IMR-90 (cell line): ENCODE results near the gene SRPK3. TPM values are rescaled to one million over a fixed set of nuclear protein-coding genes. Genes with fewer than 3 reads are reported as not detected.

Source experiments
- ATAC-seq: fragments of 200-7000 bp; cut with Tn5 transposase; 2 replicates; pipeline ENCODE4 v1.9.1; 2020; ENCODE audit warnings: low read depth, mild to moderate bottlenecking, moderate library complexity
- BruUV-seq: library from RNA; stranded (reverse); fragments of 400-500 nt; replicated peaks from 2 replicates; lab custom pipeline; 2021; lab: Mats Ljungman, UMichigan
- CTCF ChIA-PET: fragments of 300-600 bp; formaldehyde crosslinking; extraction: SDS; loops from one replicate; lab custom pipeline; 2021; ENCODE audit warnings: antibody characterized with exemption; lab: Yijun Ruan, JAX
- POLR2A ChIA-PET: fragments of 300-600 bp; sonication (Branson Sonifier 250); formaldehyde crosslinking; loops from one replicate; lab custom pipeline; 2022; ENCODE audit warnings: antibody characterized with exemption; ENCODE audit not compliant: unreplicated experiment; lab: Charles Lee
- DNase-seq: peaks from one replicate; pipeline ENCODE4 v3.0.0; 2013
- H2AFZ ChIP-seq: replicated peaks from 2 replicates; pipeline ENCODE3; 2013; ENCODE audit warnings: low read length, mild to moderate bottlenecking; ENCODE audit not compliant: poor library complexity
- H2AK5ac ChIP-seq: 2 replicates; pipeline ENCODE4 v1.6.1; 2013; ENCODE audit warnings: low read depth, low read length, inconsistent platforms
- H2AK9ac ChIP-seq: replicated peaks from 2 replicates; pipeline ENCODE3; 2013; ENCODE audit warnings: mild to moderate bottlenecking, low read depth, low read length, moderate library complexity; ENCODE audit not compliant: poor library complexity
- H2BK120ac ChIP-seq: 2 replicates; pipeline ENCODE4 v1.6.1; 2013; ENCODE audit warnings: low read depth, low read length, inconsistent platforms
- H2BK15ac ChIP-seq: 3 replicates; pipeline ENCODE4 v1.6.1; 2013; ENCODE audit warnings: low read depth, low read length, inconsistent platforms
- H2BK20ac ChIP-seq: 2 replicates; pipeline ENCODE4 v1.6.1; 2013; ENCODE audit warnings: low read depth, mild to moderate bottlenecking, inconsistent platforms, low read length, moderate library complexity
- H2BK5ac ChIP-seq: 2 replicates; pipeline ENCODE4 v1.6.1; 2013; ENCODE audit warnings: mild to moderate bottlenecking, low read depth, low read length, inconsistent platforms; ENCODE audit not compliant: poor library complexity, severe bottlenecking
- H3K14ac ChIP-seq: replicated peaks from 2 replicates; pipeline ENCODE4 v1.6.1; 2013; ENCODE audit warnings: low read depth, low read length, inconsistent platforms
- H3K18ac ChIP-seq: 2 replicates; pipeline ENCODE4 v1.6.1; 2013; ENCODE audit warnings: low read depth, low read length, control low read depth
- H3K23ac ChIP-seq: 2 replicates; pipeline ENCODE4 v1.6.1; 2013; ENCODE audit warnings: low read depth, low read length, inconsistent platforms
- H3K27ac ChIP-seq: 2 replicates; pipeline ENCODE4 v1.5.1; 2013; ENCODE audit warnings: mild to moderate bottlenecking, control low read depth, low read length; ENCODE audit not compliant: insufficient read depth
- H3K27me3 ChIP-seq: 2 replicates; pipeline ENCODE4 v1.6.1; 2013; ENCODE audit warnings: low read length; ENCODE audit not compliant: control insufficient read depth, insufficient read depth
- H3K36me3 ChIP-seq: 2 replicates; pipeline ENCODE4 v1.6.1; 2013; ENCODE audit warnings: low read length, mixed read lengths; ENCODE audit not compliant: control insufficient read depth, insufficient read depth
- H3K4ac ChIP-seq: 2 replicates; pipeline ENCODE4 v1.6.1; 2013; ENCODE audit warnings: low read depth, low read length, inconsistent platforms
- H3K4me1 ChIP-seq: 2 replicates; pipeline ENCODE4 v1.6.1; 2013; ENCODE audit warnings: low read length, mixed read lengths; ENCODE audit not compliant: control insufficient read depth, insufficient read depth
- H3K4me2 ChIP-seq: 2 replicates; pipeline ENCODE4 v1.6.1; 2013; ENCODE audit warnings: low read depth, mild to moderate bottlenecking, control low read depth, low read length, moderate library complexity
- H3K4me3 ChIP-seq: 2 replicates; pipeline ENCODE4 v1.5.1; 2013; ENCODE audit warnings: low read depth, mild to moderate bottlenecking, control low read depth, low read length, moderate library complexity; ENCODE audit not compliant: insufficient read depth
- H3K56ac ChIP-seq: 2 replicates; pipeline ENCODE4 v1.6.1; 2013; ENCODE audit warnings: low read length, inconsistent platforms; ENCODE audit not compliant: insufficient read depth; ENCODE audit errors: extremely low read depth
- H3K79me1 ChIP-seq, 2 experiments: 2 replicates each; pipeline ENCODE4 v1.6.1; 2013; ENCODE audit warnings: low read length in 2 of 2, inconsistent platforms in 1 of 2, low read depth in 1 of 2
- H3K9ac ChIP-seq: 2 replicates; pipeline ENCODE4 v1.6.1; 2013; ENCODE audit warnings: low read depth, low read length, control low read depth
- H3K9me1 ChIP-seq: 2 replicates; pipeline ENCODE4 v1.6.1; 2013; ENCODE audit warnings: low read length, inconsistent platforms; ENCODE audit not compliant: insufficient read depth
- H3K9me3 ChIP-seq: 2 replicates; pipeline ENCODE4 v1.6.1; 2013; ENCODE audit warnings: low read length; ENCODE audit not compliant: control insufficient read depth, insufficient read depth
- H4K20me1 ChIP-seq: 2 replicates; pipeline ENCODE4 v1.6.1; 2013; ENCODE audit warnings: low read length, inconsistent platforms; ENCODE audit not compliant: insufficient read depth
- H4K5ac ChIP-seq: 2 replicates; pipeline ENCODE4 v1.6.1; 2013; ENCODE audit warnings: mild to moderate bottlenecking, low read depth, low read length, control low read depth
- H4K8ac ChIP-seq, 2 experiments: 2 replicates each; pipeline ENCODE4 v1.6.1; 2013; ENCODE audit warnings: low read depth in 2 of 2, low read length in 2 of 2, control low read depth in 1 of 2, inconsistent platforms in 1 of 2
- H4K91ac ChIP-seq: 2 replicates; pipeline ENCODE4 v1.6.1; 2013; ENCODE audit warnings: low read depth, low read length, inconsistent platforms; ENCODE audit not compliant: insufficient read depth
- BHLHE40 ChIP-seq: fragments of 150-350 bp; IDR thresholded peaks from 2 replicates; pipeline ENCODE4 v1.6.1; 2016; ENCODE audit warnings: mild to moderate bottlenecking, low read depth, low read length
- CHD1 ChIP-seq: IDR thresholded peaks from 2 replicates; pipeline ENCODE4 v1.6.1; 2012; ENCODE audit warnings: low read depth, low read length, improper control_type of control experiment
- RAD21 ChIP-seq: IDR thresholded peaks from 2 replicates; pipeline ENCODE4 v1.6.1; 2012; ENCODE audit warnings: low read length, improper control_type of control experiment
- RCOR1 ChIP-seq: IDR thresholded peaks from 2 replicates; pipeline ENCODE4 v1.6.1; 2012; ENCODE audit warnings: mild to moderate bottlenecking, low read length, improper control_type of control experiment; ENCODE audit not compliant: insufficient replicate concordance
- RFX5 ChIP-seq: IDR thresholded peaks from 2 replicates; pipeline ENCODE4 v1.8.0; 2012; ENCODE audit warnings: low read depth, mild to moderate bottlenecking, low read length, moderate library complexity
- SMC3 ChIP-seq: fragments of 150-350 bp; IDR thresholded peaks from 2 replicates; pipeline ENCODE4 v1.6.1; 2016; ENCODE audit warnings: low read depth, mild to moderate bottlenecking, antibody characterized with exemption, low read length, moderate library complexity
- WGBS, 2 experiments: methylation state at CpG; one replicate each; pipeline versions ENCODE4 v1.1.5 to v1.1.7; 2013; ENCODE audit warnings: missing lambda C conversion rate in 2 of 2; ENCODE audit not compliant: insufficient read length in 1 of 2; ENCODE audit errors: extremely low coverage in 2 of 2; 5-methylcytosine and 5-hydroxymethylcytosine counted together
- dilution Hi-C: fragments of 300-500 bp; cut with HindIII; formaldehyde crosslinking; loops from one replicate; pipeline ENCODE4 v1.14.3; 2018; ENCODE audit warnings: low sequenced_read_pairs; ENCODE audit not compliant: unreplicated experiment
- in situ Hi-C: fragments of 300-500 bp; cut with MboI; formaldehyde crosslinking; loops from 3 replicates; pipeline ENCODE4 v1.14.3; 2019; ENCODE audit warnings: low sequenced_read_pairs, inconsistent platforms, mixed read lengths
- intact Hi-C: fragments of 100-400 bp; cut with micrococcal nuclease; formaldehyde crosslinking; loops from 2 replicates; pipeline ENCODE4 v1.10.0; 2022
- polyA plus RNA-seq, 3 experiments: library from polyadenylated mRNA; depleted of rRNA; stranded (reverse); fragments of >200 nt; gene quantifications; 2 replicates each; pipeline ENCODE4 v1.2.3, GENCODE V29; 2012; ENCODE audit warnings: low replicate concordance in 1 of 3
- total RNA-seq: library from RNA; depleted of rRNA; stranded (reverse); fragments of >200 nt; gene quantifications from 2 replicates; pipeline ENCODE4 v1.2.3, GENCODE V29; 2012
- TF ChIP-seq, protein P1 (sequence below): fragments of 150-350 bp; IDR thresholded peaks from 2 replicates; pipeline ENCODE4 v1.6.1; 2016; ENCODE audit warnings: low read depth, mild to moderate bottlenecking, low read length, moderate library complexity, borderline replicate concordance

Gene SRPK3
- total and polyA plus RNA-seq, 2 of the 4 experiments (the other 2 are of a cell fraction), result 0.36 to 0.70 TPM

DNA sequence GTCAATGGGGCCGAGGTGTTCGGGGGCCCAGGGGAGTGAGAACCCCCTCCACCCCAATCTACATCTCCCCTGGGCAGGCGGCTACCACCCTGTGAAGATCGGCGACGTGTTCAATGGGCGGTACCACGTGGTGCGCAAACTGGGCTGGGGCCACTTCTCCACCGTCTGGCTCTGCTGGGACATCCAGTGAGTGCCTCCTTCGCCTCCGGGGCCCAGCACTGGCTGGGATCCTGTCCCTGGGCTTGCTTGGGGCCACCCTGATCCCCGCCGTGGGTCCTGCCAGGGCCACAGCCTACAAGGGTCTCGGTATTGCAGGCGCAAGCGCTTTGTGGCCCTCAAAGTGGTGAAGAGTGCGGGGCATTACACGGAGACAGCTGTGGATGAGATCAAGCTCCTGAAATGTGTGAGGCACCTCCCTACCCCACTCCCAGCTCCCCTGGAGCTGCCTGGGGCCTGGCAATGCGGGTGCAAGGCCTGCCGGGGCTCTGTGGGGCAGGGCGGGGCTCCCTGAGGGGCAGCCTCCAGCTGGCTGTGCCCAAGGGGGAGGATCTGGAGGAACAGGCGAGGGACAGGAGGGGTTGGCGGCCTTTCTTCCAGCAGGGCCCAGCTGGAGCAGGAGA, 697 bp downstream of the SRPK3 start (continued):
- TF ChIP-seq, protein P1, sequence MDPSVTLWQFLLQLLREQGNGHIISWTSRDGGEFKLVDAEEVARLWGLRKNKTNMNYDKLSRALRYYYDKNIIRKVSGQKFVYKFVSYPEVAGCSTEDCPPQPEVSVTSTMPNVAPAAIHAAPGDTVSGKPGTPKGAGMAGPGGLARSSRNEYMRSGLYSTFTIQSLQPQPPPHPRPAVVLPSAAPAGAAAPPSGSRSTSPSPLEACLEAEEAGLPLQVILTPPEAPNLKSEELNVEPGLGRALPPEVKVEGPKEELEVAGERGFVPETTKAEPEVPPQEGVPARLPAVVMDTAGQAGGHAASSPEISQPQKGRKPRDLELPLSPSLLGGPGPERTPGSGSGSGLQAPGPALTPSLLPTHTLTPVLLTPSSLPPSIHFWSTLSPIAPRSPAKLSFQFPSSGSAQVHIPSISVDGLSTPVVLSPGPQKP, result no peak
- no peak for TF ChIP-seq CHD1

DNA sequence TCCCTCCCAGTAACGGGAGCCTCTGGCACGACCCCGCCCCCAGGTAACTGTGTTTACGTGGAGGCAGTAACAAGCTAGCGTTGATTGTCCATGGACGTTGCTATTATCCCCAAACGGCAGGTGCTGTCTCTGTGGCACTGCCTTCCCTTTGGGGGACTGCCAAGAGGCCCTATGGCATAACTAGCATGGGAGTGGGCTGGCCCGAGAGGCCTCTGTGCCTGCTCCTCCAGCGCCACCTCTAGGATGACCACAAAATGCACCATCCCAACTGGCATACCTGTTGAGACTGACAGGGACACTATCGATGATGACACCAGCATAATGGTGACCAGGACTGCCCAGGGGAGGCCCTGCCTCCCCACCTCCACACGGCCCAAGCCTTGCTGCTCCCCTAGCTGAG, 1.5 kb downstream of the SRPK3 start:
- Histone ChIP-seq H3K14ac (no peak overlapping the region), H3K9ac (no peak overlapping the region), H3K27ac (no peak overlapping the region), H2AFZ (peak overlapping the region; percentile 43), H3K4me1 (no peaks in the 10 kb centered on the region), H3K4ac (no peak overlapping the region), H4K8ac (no peak overlapping the region), H3K18ac (no peak overlapping the region), H4K5ac (no peak overlapping the region), H3K79me1 (no peaks in the 10 kb centered on the region), H3K27me3 (no peaks in the 10 kb centered on the region), H4K20me1 (no peaks in the 10 kb centered on the region), H3K36me3 (peaks cover 9% of the 10 kb centered on the region; the same call in 1 of the 2 replicates), H2AK5ac (no peak overlapping the region), H3K56ac (no peak overlapping the region), H3K9me1 (no peaks in the 10 kb centered on the region), H2BK20ac (no peak overlapping the region), H2BK5ac (no peak overlapping the region), H2AK9ac (peak overlapping the region; percentile 65), H2BK120ac (no peak overlapping the region), H4K91ac (no peak overlapping the region), H3K4me3 (no peak overlapping the region), H3K4me2 (no peak overlapping the region), H3K23ac (no peak overlapping the region), H2BK15ac (no peak overlapping the region), H3K9me3 (no peaks in the 10 kb centered on the region; the same call in 1 of the 2 replicates)
- WGBS, 2 experiments, result 65% methylated on average over 7 of the region's 11 CpGs; no CpG with 5 or more reads in 1 of the 2 experiments
- dilution Hi-C loops (no loop called here), in situ Hi-C loops (no loop called here), intact Hi-C loops (no loop called here)
- DNase-seq (no peak), ATAC-seq (no peak)
- no peak for TF ChIP-seq RAD21
- TF ChIP-seq, protein P1, result no peak
- no peak for TF ChIP-seq BHLHE40
- TF ChIP-seq SMC3, result no peak
- TF ChIP-seq RCOR1, result no peak
- no peak for TF ChIP-seq RFX5
- ChIA-PET CTCF (no interaction called here), POLR2A (no interaction called here)
- no TSS peak for BruUV-seq
